Endothelial cell of umbilical vein (primary cell): ENCODE results near the gene MYL5. TPM values are rescaled to one million over a fixed set of nuclear protein-coding genes. Genes with fewer than 3 reads are reported as not detected.

Experiments used
- BruUV-seq: library from RNA; stranded (reverse); fragments of 400-500 nt; replicated peaks from 2 replicates; lab custom pipeline; 2021; lab: Mats Ljungman, UMichigan
- CTCF ChIA-PET: fragments of 300-600, 350-600 bp; sonication (Branson Sonifier 250); formaldehyde crosslinking; loops from one replicate; lab custom pipeline; 2021; ENCODE audit warnings: antibody characterized with exemption, inconsistent platforms; lab: Charles Lee
- POLR2A ChIA-PET: fragments of 300-600, 350-600 bp; sonication (Branson Sonifier 250); formaldehyde crosslinking; loops from one replicate; lab custom pipeline; 2021; ENCODE audit warnings: antibody characterized with exemption, inconsistent platforms; lab: Charles Lee
- DNase-seq: peaks from one replicate; pipeline ENCODE4 v3.0.0-alpha.2; 2011; ENCODE audit warnings: low read depth, low spot score
- FAIRE-seq: peaks from 2 replicates; lab custom pipeline; 2011; peaks lifted over from hg19 to GRCh38; lab: Jason Lieb, UNC
- H2AFZ ChIP-seq: 2 replicates; pipeline ENCODE4 v1.6.0; 2012; ENCODE audit warnings: low read depth, low read length, control low read depth, inconsistent platforms
- H3K27ac ChIP-seq: 2 replicates; pipeline ENCODE4 v1.5.1; 2011; ENCODE audit warnings: low read depth, mild to moderate bottlenecking, control low read depth, low read length, moderate library complexity; ENCODE audit not compliant: insufficient read depth
- H3K27me3 ChIP-seq, 2 experiments: 2 replicates each; pipeline versions ENCODE4 v1.6.0 to v1.6.1; 2011; ENCODE audit warnings: low read length in 2 of 2, mixed read lengths in 1 of 2; ENCODE audit not compliant: control insufficient read depth in 2 of 2, insufficient read depth in 2 of 2
- H3K36me3 ChIP-seq, 2 experiments: 2 replicates in 1 of 2; 3 replicates in 1 of 2; pipeline ENCODE4 v1.5.1; 2011; ENCODE audit warnings: low read length in 2 of 2, mild to moderate bottlenecking in 1 of 2, moderate library complexity in 1 of 2; ENCODE audit not compliant: control insufficient read depth in 2 of 2, insufficient read depth in 2 of 2; ENCODE audit errors: extremely low read depth in 1 of 2
- H3K4me1 ChIP-seq: 3 replicates; pipeline ENCODE4 v1.5.1; 2011; ENCODE audit warnings: mild to moderate bottlenecking, low read length; ENCODE audit not compliant: control insufficient read depth, insufficient read depth; ENCODE audit errors: extremely low read depth
- H3K4me2 ChIP-seq: 2 replicates; pipeline ENCODE4 v1.6.1; 2011; ENCODE audit warnings: low read length, control low read depth, mixed read lengths; ENCODE audit not compliant: insufficient read depth
- H3K4me3 ChIP-seq, 3 experiments: fragments of 200-600 bp in 1 of 3; sonication (generic), shearing (Covaris generic) in 1 of 3; replicated peaks in 1 of 3; 2 replicates each; pipeline ENCODE4 v1.5.1; 2011 to 2016; ENCODE audit warnings: control low read depth in 3 of 3, low read length in 3 of 3, mild to moderate bottlenecking in 2 of 3, inconsistent platforms in 1 of 3, low read depth in 1 of 3, moderate library complexity in 1 of 3; ENCODE audit not compliant: insufficient read depth in 1 of 3
- H3K79me2 ChIP-seq: 2 replicates; pipeline ENCODE4 v1.6.0; 2012; ENCODE audit warnings: low read length, inconsistent platforms; ENCODE audit not compliant: control insufficient read depth, insufficient read depth
- H3K9ac ChIP-seq: replicated peaks from 2 replicates; pipeline ENCODE3; 2011; ENCODE audit warnings: low read length, control low read depth; ENCODE audit not compliant: insufficient read depth; ENCODE audit errors: extremely low read depth
- H3K9me1 ChIP-seq: replicated peaks from 3 replicates; pipeline ENCODE4 v1.6.0; 2011; ENCODE audit warnings: mild to moderate bottlenecking, low read length; ENCODE audit not compliant: control insufficient read depth, insufficient read depth; ENCODE audit errors: extremely low read depth
- H3K9me3 ChIP-seq: replicated peaks from 2 replicates; pipeline ENCODE4 v1.5.1; 2012; ENCODE audit warnings: low read length, inconsistent platforms; ENCODE audit not compliant: control insufficient read depth, insufficient read depth
- H4K20me1 ChIP-seq: replicated peaks from 2 replicates; pipeline ENCODE3; 2011; ENCODE audit warnings: mild to moderate bottlenecking, low read length; ENCODE audit not compliant: control insufficient read depth, insufficient read depth; ENCODE audit errors: extremely low read depth
- EZH2 ChIP-seq: IDR thresholded peaks from 2 replicates; pipeline ENCODE4 v1.6.1; 2012; ENCODE audit warnings: borderline replicate concordance, low read depth, mild to moderate bottlenecking, moderate library complexity, low read length, inconsistent platforms; ENCODE audit not compliant: severe bottlenecking
- GATA2 ChIP-seq: IDR thresholded peaks from 2 replicates; pipeline ENCODE4 v1.7.0; 2011; ENCODE audit warnings: low read depth, mild to moderate bottlenecking, moderate library complexity, mixed read lengths, low read length; ENCODE audit not compliant: insufficient read length, insufficient read depth
- JUN ChIP-seq: IDR thresholded peaks from 2 replicates; pipeline ENCODE4 v1.6.1; 2011; ENCODE audit warnings: borderline replicate concordance, low read depth; ENCODE audit not compliant: insufficient read length, insufficient read depth
- POLR2A ChIP-seq: IDR thresholded peaks from 2 replicates; pipeline ENCODE4 v1.6.1; 2012; ENCODE audit warnings: low read depth, mild to moderate bottlenecking, control low read depth, low read length
- POLR2AphosphoS5 ChIP-seq: IDR thresholded peaks from 2 replicates; pipeline ENCODE4 v1.6.1; 2012; ENCODE audit warnings: low read depth, mild to moderate bottlenecking, control low read depth, low read length, moderate library complexity; ENCODE audit not compliant: insufficient read depth
- dilution Hi-C: fragments of 300-500 bp; cut with MboI; formaldehyde crosslinking; loops from one replicate; pipeline ENCODE4 v1.15.0; 2019; ENCODE audit warnings: low sequenced_read_pairs; ENCODE audit not compliant: extremely low pct_ligation_motif_present
- intact Hi-C: fragments of 100-400 bp; cut with micrococcal nuclease; formaldehyde crosslinking; loops from one replicate; pipeline ENCODE4 v1.10.0; 2022
- polyA plus RNA-seq, 4 experiments: library from polyadenylated mRNA; depleted of rRNA in 3 of 4; stranded (reverse) in 3 of 4; unstranded in 1 of 4; fragments of >200 nt; gene quantifications; 2 replicates each; pipeline versions ENCODE4 v1.2.1 to v1.2.3, GENCODE V29; 2011 to 2012; ENCODE audit warnings: missing spikeins in 1 of 4
- total RNA-seq: library from RNA; stranded (reverse); gene quantifications from 2 replicates; pipeline ENCODE4 v1.2.3, GENCODE V29; 2021
- TF ChIP-seq, protein P1 (sequence below), 2 donors: IDR thresholded peaks; 1 replicate in 1 of 2; 2 replicates in 1 of 2; pipeline ENCODE4 v1.5.1; 2011; ENCODE audit warnings: low read length in 2 of 2, mild to moderate bottlenecking in 2 of 2, moderate library complexity in 2 of 2, control low read depth in 1 of 2, inconsistent platforms in 1 of 2, low read depth in 1 of 2; ENCODE audit not compliant: insufficient read depth in 1 of 2; ENCODE audit errors: extremely low read depth in 1 of 2
- TF ChIP-seq, protein P2 (sequence below): IDR thresholded peaks from 2 replicates; pipeline ENCODE4 v1.6.1; 2011; ENCODE audit not compliant: insufficient read depth, insufficient read length

MYL5 gene
- total and polyA plus RNA-seq, 2 donors (not counting 3 experiments of a cell fraction or from before 2014, with no cell fraction given) = 12.3 to 13.4 TPM

DNA sequence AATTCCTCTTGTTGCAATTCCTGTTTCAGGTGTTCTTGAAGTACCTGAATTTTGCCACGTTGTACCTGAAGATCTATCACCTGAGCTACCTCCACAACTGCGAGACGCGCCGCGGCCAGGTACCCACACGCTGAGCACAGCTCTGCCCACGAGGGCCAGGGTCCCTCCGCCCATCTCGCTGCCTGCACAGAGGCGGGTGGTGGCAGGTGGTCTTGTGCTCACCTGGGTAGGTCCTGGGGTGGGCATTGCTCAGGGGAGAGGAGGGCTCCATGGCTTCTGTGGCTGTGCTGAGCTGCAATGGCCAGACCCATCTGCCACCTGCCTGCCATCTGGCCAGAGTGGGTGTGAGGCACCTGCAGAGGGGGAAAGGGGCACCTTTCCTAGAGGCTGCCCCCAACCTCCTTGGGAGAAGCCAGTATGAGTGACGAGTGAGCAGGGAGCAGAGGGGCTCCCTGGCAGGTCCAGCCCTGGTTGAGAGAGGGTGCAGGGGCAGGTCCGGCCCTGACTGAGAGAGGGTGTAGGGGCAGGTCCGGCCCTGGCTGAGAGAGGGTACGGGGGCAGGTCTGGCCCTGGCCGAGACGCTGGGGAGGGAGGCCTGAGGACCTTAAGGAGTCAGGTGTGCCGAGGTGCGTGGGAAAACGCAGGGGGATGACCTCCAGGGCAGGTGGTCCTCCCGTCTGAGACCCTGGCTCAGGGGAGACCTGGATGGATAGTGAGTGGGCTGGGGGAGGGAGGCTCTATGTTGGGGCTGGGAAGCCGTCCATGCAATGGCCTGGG is 38.3 kb upstream of the MYL5 start:
- BruUV-seq = no TSS peak

DNA sequence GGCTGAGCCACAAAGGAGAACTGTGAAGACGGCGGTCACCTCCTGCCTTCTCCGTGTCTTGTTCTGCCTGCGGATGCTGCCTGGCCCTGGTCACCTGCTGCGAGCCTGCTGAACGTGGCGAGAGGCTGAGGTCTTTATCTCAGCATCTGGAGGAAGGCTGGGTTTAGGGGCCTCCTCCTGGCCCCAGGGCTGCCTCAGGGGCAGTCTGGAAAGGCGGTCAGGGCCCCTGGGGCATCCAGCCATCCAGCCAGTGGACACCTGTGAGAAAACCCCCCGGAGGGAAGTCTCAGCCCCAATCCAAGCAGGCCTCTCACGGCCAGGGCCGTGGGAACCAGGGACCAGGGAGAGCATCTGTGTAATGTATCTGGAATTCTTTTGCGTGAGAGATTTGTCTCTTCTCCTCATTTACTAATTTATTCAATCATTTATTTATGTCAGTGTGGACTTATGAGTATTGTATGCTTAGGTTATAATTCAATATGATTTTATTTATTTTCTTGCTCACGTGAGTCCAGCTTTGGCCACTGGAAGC is 37.6 kb upstream of the MYL5 start:
- CTCF ChIA-PET = no interaction called here
- FAIRE-seq = no peak
- H3K4me2 ChIP-seq = no peak overlapping the region

More for the DNA sequence above, 38.3 kb upstream of the MYL5 start:
- Histone ChIP-seq H3K4me3 (no peak overlapping the region), H3K79me2 (no peaks in the 10 kb centered on the region), H3K9ac (no peak overlapping the region), H4K20me1 (no peaks in the 10 kb centered on the region), H3K9me1 (no peaks in the 10 kb centered on the region), H3K27me3 (no peaks in the 10 kb centered on the region), H3K36me3 (no peaks in the 10 kb centered on the region), H2AFZ (no peak overlapping the region), H3K9me3 (no peaks in the 10 kb centered on the region), H3K4me2 (no peak overlapping the region), H3K4me1 (no peaks in the 10 kb centered on the region), H3K27ac (no peak overlapping the region)
- TF ChIP-seq JUN = no peak
- TF ChIP-seq POLR2AphosphoS5 = no peak
- CTCF ChIA-PET = no interaction called here
- POLR2A ChIA-PET = no interaction called here
- intact Hi-C loops = no loop called here
- DNase-seq (no peak), FAIRE-seq (no peak)
- dilution Hi-C loops = no loop called here

More for the DNA sequence above, 37.6 kb upstream of the MYL5 start:
- Histone ChIP-seq H3K79me2 (no peaks in the 10 kb centered on the region), H3K9me1 (no peaks in the 10 kb centered on the region), H4K20me1 (no peaks in the 10 kb centered on the region), H2AFZ (no peak overlapping the region), H3K4me3 (no peak overlapping the region), H3K36me3 (no peaks in the 10 kb centered on the region), H3K27me3 (no peaks in the 10 kb centered on the region), H3K9me3 (no peaks in the 10 kb centered on the region), H3K27ac (no peak overlapping the region), H3K9ac (no peak overlapping the region), H3K4me1 (no peaks in the 10 kb centered on the region)
- TF ChIP-seq JUN = no peak
- TF ChIP-seq GATA2 = no peak
- no peak for TF ChIP-seq EZH2
- TF ChIP-seq, protein P1, sequence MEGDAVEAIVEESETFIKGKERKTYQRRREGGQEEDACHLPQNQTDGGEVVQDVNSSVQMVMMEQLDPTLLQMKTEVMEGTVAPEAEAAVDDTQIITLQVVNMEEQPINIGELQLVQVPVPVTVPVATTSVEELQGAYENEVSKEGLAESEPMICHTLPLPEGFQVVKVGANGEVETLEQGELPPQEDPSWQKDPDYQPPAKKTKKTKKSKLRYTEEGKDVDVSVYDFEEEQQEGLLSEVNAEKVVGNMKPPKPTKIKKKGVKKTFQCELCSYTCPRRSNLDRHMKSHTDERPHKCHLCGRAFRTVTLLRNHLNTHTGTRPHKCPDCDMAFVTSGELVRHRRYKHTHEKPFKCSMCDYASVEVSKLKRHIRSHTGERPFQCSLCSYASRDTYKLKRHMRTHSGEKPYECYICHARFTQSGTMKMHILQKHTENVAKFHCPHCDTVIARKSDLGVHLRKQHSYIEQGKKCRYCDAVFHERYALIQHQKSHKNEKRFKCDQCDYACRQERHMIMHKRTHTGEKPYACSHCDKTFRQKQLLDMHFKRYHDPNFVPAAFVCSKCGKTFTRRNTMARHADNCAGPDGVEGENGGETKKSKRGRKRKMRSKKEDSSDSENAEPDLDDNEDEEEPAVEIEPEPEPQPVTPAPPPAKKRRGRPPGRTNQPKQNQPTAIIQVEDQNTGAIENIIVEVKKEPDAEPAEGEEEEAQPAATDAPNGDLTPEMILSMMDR (IDR thresholded peaks at IDR 0.05; ENCODE audit: extremely low read depth in 1 of 2, insufficient read depth in 1 of 2, low read depth in 1 of 2, low read length in 2 of 2) = no peak
- no peak for TF ChIP-seq POLR2A
- TF ChIP-seq, protein P2, sequence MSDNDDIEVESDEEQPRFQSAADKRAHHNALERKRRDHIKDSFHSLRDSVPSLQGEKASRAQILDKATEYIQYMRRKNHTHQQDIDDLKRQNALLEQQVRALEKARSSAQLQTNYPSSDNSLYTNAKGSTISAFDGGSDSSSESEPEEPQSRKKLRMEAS = no peak
- no TSS peak for BruUV-seq
- DNase-seq = no peak
- dilution Hi-C loops = no loop called here
- intact Hi-C loops = no loop called here
- POLR2A ChIA-PET = no interaction called here
